GM19468 (cell line): ENCODE results near the gene ARFGEF3.

Source experiments
- ATAC-seq: cut with Tn5 transposase; IDR thresholded peaks from one replicate; pipeline ENCODE4 v1.9.1; 2021; ENCODE audit warnings: mild to moderate bottlenecking, moderate library complexity, moderate number of reproducible peaks; ENCODE audit not compliant: unreplicated experiment; ENCODE audit errors: extremely low read depth

Gene ARFGEF3

GRCh38 chr6:138234363-138234762 is 72.6 kb downstream of the ARFGEF3 start:
- no peak for ATAC-seq

- no peak for ATAC-seq
Measured at GRCh38 chr6:138235205-138235604, 73.5 kb downstream of the ARFGEF3 start.

- no peak for ATAC-seq
Measured at GRCh38 chr6:138235693-138236092, 74.0 kb downstream of the ARFGEF3 start.

GRCh38 chr6:138237463-138237862 is 75.7 kb downstream of the ARFGEF3 start:
- ATAC-seq = no peak

- ATAC-seq = no peak
Measured at GRCh38 chr6:138238368-138238767, 76.6 kb downstream of the ARFGEF3 start.

GRCh38 chr6:138239774-138240173 is 78.0 kb downstream of the ARFGEF3 start:
- no peak for ATAC-seq

- ATAC-seq = no peak
Measured at GRCh38 chr6:138240476-138241245, 78.9 kb downstream of the ARFGEF3 start.

- ATAC-seq = no peak
Measured at GRCh38 chr6:138241381-138241780, 79.6 kb downstream of the ARFGEF3 start.

GRCh38 chr6:138241934-138242333 is 80.2 kb downstream of the ARFGEF3 start:
- no peak for ATAC-seq

- no peak for ATAC-seq
Measured at GRCh38 chr6:138242987-138243592, 81.4 kb downstream of the ARFGEF3 start.

GRCh38 chr6:138245751-138246150 is 84.0 kb downstream of the ARFGEF3 start:
- ATAC-seq = no peak

- no peak for ATAC-seq
Measured at GRCh38 chr6:138246650-138247440, 85.1 kb downstream of the ARFGEF3 start.

GRCh38 chr6:138248011-138248410 is 86.3 kb downstream of the ARFGEF3 start:
- ATAC-seq = no peak

GRCh38 chr6:138248878-138249277 is 87.1 kb downstream of the ARFGEF3 start:
- ATAC-seq = no peak

GRCh38 chr6:138250053-138250452 is 88.3 kb downstream of the ARFGEF3 start:
- ATAC-seq = no peak

GRCh38 chr6:138250513-138251247 is 88.9 kb downstream of the ARFGEF3 start:
- ATAC-seq = no peak

GRCh38 chr6:138253731-138254130 is 92.0 kb downstream of the ARFGEF3 start:
- no peak for ATAC-seq

GRCh38 chr6:138255443-138255842 is 93.7 kb downstream of the ARFGEF3 start:
- ATAC-seq = no peak

GRCh38 chr6:138257638-138258040 is 95.9 kb downstream of the ARFGEF3 start:
- ATAC-seq = no peak

GRCh38 chr6:138258197-138258596 is 96.5 kb downstream of the ARFGEF3 start:
- no peak for ATAC-seq
